WTC11 (cell line): Measurements from ENCODE around the gene IFT27. TPM values are rescaled to one million over a fixed set of nuclear protein-coding genes. Genes with fewer than 3 reads are reported as not detected.

Experiments used
- ATAC-seq: fragments of 200-7000 bp; cut with Tn5 transposase; 2 replicates; pipeline ENCODE4 v1.10.0; 2021; ENCODE audit warnings: mild to moderate bottlenecking, moderate library complexity
- CTCF ChIA-PET: fragments of 300-600 bp; sonication (Branson Sonifier 250); formaldehyde crosslinking; loops from one replicate; lab custom pipeline; 2021; ENCODE audit warnings: antibody characterized with exemption; lab: Charles Lee
- POLR2A ChIA-PET: fragments of 350-600 bp; sonication (Branson Sonifier 250); formaldehyde crosslinking; loops from one replicate; lab custom pipeline; 2021; ENCODE audit warnings: antibody characterized with exemption; lab: Charles Lee
- DNase-seq: peaks from one replicate; pipeline ENCODE4 v3.0.0; 2021; ENCODE audit warnings: low spot score
- H3K27ac Mint-ChIP-seq: 2 replicates; pipeline ENCODE4 v1.8.0; 2021; ENCODE audit warnings: mixed read lengths
- H3K27me3 Mint-ChIP-seq: 2 replicates; pipeline ENCODE4 v1.8.0; 2021; ENCODE audit warnings: low read depth, mild to moderate bottlenecking, moderate library complexity, mixed read lengths
- H3K36me3 Mint-ChIP-seq: 2 replicates; pipeline ENCODE4 v1.8.0; 2021; ENCODE audit warnings: mixed read lengths
- H3K4me1 Mint-ChIP-seq: 2 replicates; pipeline ENCODE4 v1.8.0; 2022; ENCODE audit warnings: mixed read lengths
- H3K4me3 Mint-ChIP-seq: 2 replicates; pipeline ENCODE4 v1.8.0; 2021; ENCODE audit warnings: mild to moderate bottlenecking, moderate library complexity, mixed read lengths
- H3K9me3 Mint-ChIP-seq: 2 replicates; pipeline ENCODE4 v1.8.0; 2021; ENCODE audit warnings: mixed read lengths
- ATF1 ChIP-seq: sonication (generic); formaldehyde crosslinking; IDR thresholded peaks from 2 replicates; pipeline ENCODE4 v1.8.1; 2023; ENCODE audit warnings: mild to moderate bottlenecking, moderate library complexity, missing genetic modification reagents
- ATF6 ChIP-seq: sonication (generic); formaldehyde crosslinking; IDR thresholded peaks from 2 replicates; pipeline ENCODE4 v1.8.1; 2023; ENCODE audit warnings: mild to moderate bottlenecking, missing genetic modification reagents
- CREB1 ChIP-seq: sonication (generic); formaldehyde crosslinking; IDR thresholded peaks from 2 replicates; pipeline ENCODE4 v1.8.0; 2023; ENCODE audit warnings: mild to moderate bottlenecking, missing genetic modification reagents
- E2F4 ChIP-seq: sonication (generic); formaldehyde crosslinking; IDR thresholded peaks from 2 replicates; pipeline ENCODE4 v1.8.1; 2022; ENCODE audit warnings: low read depth, mild to moderate bottlenecking, moderate library complexity, missing genetic modification reagents, borderline replicate concordance
- E2F5 ChIP-seq: sonication (generic); formaldehyde crosslinking; IDR thresholded peaks from 2 replicates; pipeline ENCODE4 v1.8.1; 2022; ENCODE audit warnings: mild to moderate bottlenecking, moderate library complexity, missing genetic modification reagents
- GABPB1 ChIP-seq: sonication (generic); formaldehyde crosslinking; IDR thresholded peaks from 2 replicates; pipeline ENCODE4 v1.8.1; 2023; ENCODE audit warnings: mild to moderate bottlenecking, missing genetic modification reagents
- HMGA2 ChIP-seq: fragments of 250-450 bp; sonication (Bioruptor Pico); IDR thresholded peaks from 2 replicates; pipeline ENCODE4 v1.4.0; 2021; ENCODE audit warnings: mild to moderate bottlenecking, moderate library complexity
- JAZF1 ChIP-seq: fragments of 250-450 bp; sonication (Bioruptor Pico); IDR thresholded peaks from 2 replicates; pipeline ENCODE4 v1.9.0; 2021; ENCODE audit warnings: moderate library complexity, mild to moderate bottlenecking, inconsistent platforms
- MYBL2 ChIP-seq: sonication (generic); formaldehyde crosslinking; IDR thresholded peaks from 2 replicates; pipeline ENCODE4 v1.8.1; 2023; ENCODE audit warnings: mild to moderate bottlenecking, moderate library complexity, missing genetic modification reagents
- NR3C1 ChIP-seq: sonication (generic); formaldehyde crosslinking; conservative IDR thresholded peaks from 2 replicates; pipeline ENCODE4 v1.8.1; 2023; ENCODE audit warnings: low read depth, mild to moderate bottlenecking, missing genetic modification reagents
- PRRX2 ChIP-seq: fragments of 250-450 bp; sonication (Bioruptor Pico); IDR thresholded peaks from 2 replicates; pipeline ENCODE4 v1.8.0; 2021; ENCODE audit warnings: mild to moderate bottlenecking
- SMAD4 ChIP-seq: sonication (generic); formaldehyde crosslinking; IDR thresholded peaks from 2 replicates; pipeline ENCODE4 v1.8.0; 2022; ENCODE audit warnings: mild to moderate bottlenecking, missing genetic modification reagents
- STAT6 ChIP-seq: sonication (generic); formaldehyde crosslinking; conservative IDR thresholded peaks from 2 replicates; pipeline ENCODE4 v1.8.1; 2023; ENCODE audit warnings: mild to moderate bottlenecking, low read depth, missing genetic modification reagents, moderate library complexity
- ZBTB43 ChIP-seq: sonication (generic); formaldehyde crosslinking; IDR thresholded peaks from 2 replicates; pipeline ENCODE4 v1.8.1; 2023; ENCODE audit warnings: mild to moderate bottlenecking, missing genetic modification reagents
- ZNF138 ChIP-seq: sonication (generic); formaldehyde crosslinking; conservative IDR thresholded peaks from 2 replicates; pipeline ENCODE4 v1.8.1; 2022; ENCODE audit warnings: mild to moderate bottlenecking, moderate library complexity, missing genetic modification reagents
- ZNF219 ChIP-seq: sonication (generic); formaldehyde crosslinking; IDR thresholded peaks from 2 replicates; pipeline ENCODE4 v1.8.0; 2023; ENCODE audit warnings: missing genetic modification reagents, mild to moderate bottlenecking, borderline replicate concordance
- ZNF416 ChIP-seq: fragments of 250-450 bp; sonication (Bioruptor Pico); IDR thresholded peaks from 2 replicates; pipeline ENCODE4 v1.9.0; 2021; ENCODE audit warnings: mild to moderate bottlenecking, inconsistent platforms
- ZNF425 ChIP-seq: fragments of 250-450 bp; sonication (Bioruptor Pico); conservative IDR thresholded peaks from 2 replicates; pipeline ENCODE4 v1.9.0; 2021; ENCODE audit warnings: mild to moderate bottlenecking
- ZNF532 ChIP-seq: fragments of 250-450 bp; sonication (Bioruptor Pico); IDR thresholded peaks from 2 replicates; pipeline ENCODE4 v1.9.0; 2021; ENCODE audit warnings: mild to moderate bottlenecking, borderline replicate concordance
- total RNA-seq: library from RNA; stranded (reverse); gene quantifications from 3 replicates; pipeline ENCODE4 v1.2.3, GENCODE V29; 2021

IFT27 gene
- total RNA-seq, 1 experiment from 2014 or later = 47.9 TPM

GRCh38 chr22:36815558-36816338, 39.8 kb upstream of the IFT27 start (continued):
- TF ChIP-seq ZNF425 (CRISPR knock-in tag) = no peak
- TF ChIP-seq ATF6 (CRISPR knock-in tag) = no peak
- TF ChIP-seq ZNF416 (CRISPR knock-in tag) = no peak
- TF ChIP-seq GABPB1 (CRISPR knock-in tag) = no peak
- no peak for TF ChIP-seq PRRX2
- TF ChIP-seq ZNF532 (CRISPR knock-in tag) = no peak

- H3K27me3 Mint-ChIP-seq = peaks cover 52% of the 10 kb centered on the region
- H3K4me1 Mint-ChIP-seq = peaks cover 28% of the 10 kb centered on the region
- no peaks in the 10 kb centered on the region for H3K36me3 Mint-ChIP-seq
- H3K4me3 Mint-ChIP-seq = no peak overlapping the region
- ChIA-PET CTCF (no interaction called here), POLR2A (no interaction called here)
- H3K27ac Mint-ChIP-seq = no peak overlapping the region
- no peak for ATAC-seq
- DNase-seq = no peak
- no peaks in the 10 kb centered on the region for H3K9me3 Mint-ChIP-seq
- TF ChIP-seq E2F5 = no peak
- TF ChIP-seq ATF1 (CRISPR knock-in tag) = no peak
- TF ChIP-seq HMGA2 (CRISPR knock-in tag) = no peak
- no peak for TF ChIP-seq CREB1 (CRISPR knock-in tag)
- TF ChIP-seq ZBTB43 (CRISPR knock-in tag) = no peak
- no peak for TF ChIP-seq E2F4 (CRISPR knock-in tag)
- no peak for TF ChIP-seq ZNF219 (CRISPR knock-in tag)
- TF ChIP-seq ZNF138 (CRISPR knock-in tag) = no peak
- no peak for TF ChIP-seq GABPB1 (CRISPR knock-in tag)
- TF ChIP-seq JAZF1 = no peak
- no peak for TF ChIP-seq SMAD4 (CRISPR knock-in tag)
- TF ChIP-seq NR3C1 (CRISPR knock-in tag) = no peak
- no peak for TF ChIP-seq MYBL2 (CRISPR knock-in tag)
- TF ChIP-seq ZNF416 (CRISPR knock-in tag) = no peak
- no peak for TF ChIP-seq STAT6 (CRISPR knock-in tag)
Measured at GRCh38 chr22:36814801-36815200, 38.9 kb upstream of the IFT27 start.
